Right lung (tissue), 10 donors: Measurements from ENCODE around the gene CA14. TPM values are rescaled to one million over a fixed set of nuclear protein-coding genes. Genes with fewer than 3 reads are reported as not detected.
A peak's percentile ranks its signal among the peaks of the same experiment; 100 is the strongest.
"Not testable (repeated sequence)": the region's sequence is repeated elsewhere in the genome, so short reads cannot be mapped to it uniquely, and the experiment has no call there.

Source experiments
- DNase-seq, 2 donors: peaks; one replicate each; pipeline ENCODE4 v3.0.0-alpha.2; 2013
- long read RNA-seq, 8 donors: transcript quantifications; one replicate each; lab custom pipeline, GENCODE V29; 2026
- polyA plus RNA-seq, 5 donors: library from polyadenylated mRNA; unstranded; fragments of 120-200 nt; gene quantifications; one replicate each; pipeline versions ENCODE4 v1.2.1 to v1.2.3, GENCODE V29; 2013; ENCODE audit warnings: inconsistent platforms in 1 of 5, low replicate concordance in 1 of 5; ENCODE audit not compliant: insufficient read length in 5 of 5, insufficient read depth in 1 of 5

CA14 gene
- polyA plus RNA-seq = 1 to 10 TPM; 4.0 to 5.6 (median 5.4) TPM
- long read RNA-seq, donor 1, partial matches to known transcripts = 142 of 147 reads
- long read RNA-seq, donor 1, other reads (novel, unspliced or antisense) = 5 of 147 reads
- long read RNA-seq, donor 2 = 0 reads
- long read RNA-seq, donor 3, partial matches to known transcripts = 69 of 116 reads
- long read RNA-seq, donor 3, other reads (novel, unspliced or antisense) = 47 of 116 reads
- long read RNA-seq, donor 4, partial matches to known transcripts = 47 of 77 reads
- long read RNA-seq, donor 4, other reads (novel, unspliced or antisense) = 30 of 77 reads
- long read RNA-seq, donor 5, partial matches to known transcripts = 108 of 108 reads
- long read RNA-seq, donor 5, other reads (novel, unspliced or antisense) = 0 of 108 reads
- long read RNA-seq, donor 6, partial matches to known transcripts = 72 of 134 reads
- long read RNA-seq, donor 6, other reads (novel, unspliced or antisense) = 62 of 134 reads
- long read RNA-seq, donor 7 = 0 reads
- long read RNA-seq, donor 8, partial matches to known transcripts = 53 of 53 reads
- long read RNA-seq, donor 8, other reads (novel, unspliced or antisense) = 0 of 53 reads

- DNase-seq = no peak
Observed at GRCh38 chr1:150257624-150258585, at the start of gene CA14. Gene CA14 (plus strand): TSS chr1:150257774. CDS start chr1:150258129, 355 bp downstream.

DNA sequence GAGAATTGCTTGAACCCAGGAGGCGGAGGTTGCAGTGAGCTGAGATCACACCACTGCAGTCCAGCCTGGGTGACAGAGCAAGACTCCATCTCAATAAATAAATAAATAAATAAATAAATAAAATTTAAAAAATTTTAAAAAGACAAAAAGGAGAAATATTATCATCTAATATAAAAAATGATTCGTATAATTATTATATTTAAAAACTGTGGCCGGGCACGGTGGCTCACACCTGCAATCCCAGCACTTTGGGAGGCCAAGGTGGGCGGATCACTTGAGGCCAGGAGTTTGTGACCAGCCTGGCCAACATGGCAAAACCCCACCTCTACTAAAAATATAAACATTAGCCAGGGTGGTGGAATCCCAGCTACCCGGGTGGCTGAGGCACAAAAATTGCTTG, 49.1 kb upstream of the CA14 start:
- DNase-seq = not testable (repeated sequence)

DNA sequence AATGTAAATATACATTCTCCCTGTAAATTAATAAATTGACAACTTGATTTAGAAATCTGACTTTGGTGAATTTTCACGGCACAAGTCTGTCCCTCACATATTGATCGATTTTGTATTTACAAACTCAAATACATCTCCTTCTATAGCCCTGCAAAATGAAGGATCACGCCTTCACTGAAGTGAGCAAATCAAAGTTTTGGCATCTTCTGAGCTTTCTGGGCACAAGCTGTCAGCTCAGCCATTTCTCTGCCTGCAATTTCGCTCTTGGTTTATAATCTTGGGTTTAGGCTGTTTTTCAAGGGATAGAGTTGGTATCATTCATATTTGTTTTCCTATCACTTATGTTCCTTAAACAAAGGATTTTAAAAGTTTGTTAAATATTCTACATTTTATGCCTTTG, 47.5 kb upstream of the CA14 start:
- DNase-seq = no peak

GRCh38 chr1:150210706-150211105, 46.9 kb upstream of the CA14 start:
- no peak for DNase-seq

GRCh38 chr1:150212070-150212469, 45.5 kb upstream of the CA14 start:
- DNase-seq = no peak

GRCh38 chr1:150213170-150214098, 44.1 kb upstream of the CA14 start:
- DNase-seq = peak; percentile 91 to 94

GRCh38 chr1:150214099-150214756, 43.3 kb upstream of the CA14 start:
- DNase-seq = not testable (repeated sequence)

DNA sequence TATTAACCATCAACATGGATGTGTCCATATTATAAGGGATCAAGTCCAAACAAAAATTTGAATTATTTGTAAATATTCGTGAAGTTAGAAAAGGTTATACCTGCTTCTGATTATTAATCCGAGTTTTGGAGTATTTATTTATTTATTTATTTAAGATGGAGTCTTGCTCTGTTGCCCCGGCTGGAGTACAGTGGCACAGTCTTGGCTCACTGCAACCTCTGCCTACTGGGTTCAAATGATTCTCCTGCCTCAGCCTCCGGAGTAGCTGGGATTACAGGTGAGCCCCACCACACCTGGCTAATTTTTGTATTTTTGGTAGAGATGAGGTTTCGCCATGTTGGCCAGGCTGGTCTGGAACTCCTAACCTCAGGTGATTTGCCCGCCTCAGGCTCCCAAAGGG, 41.7 kb upstream of the CA14 start:
- DNase-seq = not testable (repeated sequence)

DNA sequence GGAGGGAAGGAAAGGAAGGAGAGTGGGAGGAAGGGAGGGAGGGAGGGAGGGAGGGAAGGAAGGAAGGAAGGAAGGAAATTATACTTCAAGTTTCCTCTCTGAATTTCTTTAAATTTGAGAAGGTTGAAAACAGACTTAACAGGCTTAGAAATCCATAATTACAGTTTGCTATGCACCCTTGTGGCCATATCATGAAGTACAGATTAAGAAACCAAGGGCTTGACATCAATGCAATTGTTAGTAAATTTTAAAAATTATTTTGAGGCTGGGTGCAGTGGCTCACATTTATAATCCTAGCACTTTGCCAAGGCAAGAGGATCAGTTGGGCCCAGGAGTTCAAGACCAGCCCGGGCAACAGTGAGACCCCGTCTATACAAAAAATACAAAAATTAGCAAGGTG, 36.0 kb upstream of the CA14 start:
- no peak for DNase-seq

DNA sequence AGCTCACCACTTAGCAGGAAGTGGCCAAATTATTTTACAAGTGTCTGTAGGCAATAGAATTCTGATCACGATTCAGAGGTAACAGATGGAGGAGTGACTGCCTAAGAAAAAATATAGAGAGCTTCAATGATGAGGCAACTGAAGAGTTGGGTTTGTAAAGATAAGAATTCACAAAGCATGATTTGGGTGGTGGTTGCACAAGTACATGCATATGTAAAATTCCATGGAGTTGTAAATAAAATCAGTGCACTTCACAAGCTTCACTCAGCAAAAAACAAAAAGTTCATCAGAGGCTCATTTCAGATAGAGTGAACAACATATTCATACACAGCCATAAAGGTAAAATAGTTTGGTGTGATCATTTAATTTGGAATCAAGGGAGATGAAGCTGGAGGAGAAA, 32.6 kb upstream of the CA14 start:
- DNase-seq = no peak

- no peak for DNase-seq
Observed at GRCh38 chr1:150225546-150225945, 32.0 kb upstream of the CA14 start.

- no peak for DNase-seq
Observed at GRCh38 chr1:150226486-150226885, 31.1 kb upstream of the CA14 start.

DNA sequence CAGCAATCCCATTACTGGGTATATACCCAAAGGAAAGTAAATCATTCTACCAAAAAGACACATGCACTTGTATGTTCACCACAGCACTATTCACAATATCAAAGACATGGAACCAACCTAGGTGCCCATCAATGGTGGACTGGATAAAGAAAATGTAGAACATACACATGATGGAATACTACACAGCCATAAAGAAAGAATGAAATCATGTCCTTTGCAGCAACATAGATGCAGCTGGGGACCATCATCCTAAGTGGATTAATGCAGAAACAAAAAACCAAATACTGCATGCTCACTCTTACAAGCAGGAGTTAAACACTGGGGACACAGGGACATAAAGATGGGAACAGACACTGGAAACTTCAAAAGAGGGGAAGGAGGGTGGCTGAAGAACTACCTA, 30.3 kb upstream of the CA14 start:
- DNase-seq = no peak

DNA sequence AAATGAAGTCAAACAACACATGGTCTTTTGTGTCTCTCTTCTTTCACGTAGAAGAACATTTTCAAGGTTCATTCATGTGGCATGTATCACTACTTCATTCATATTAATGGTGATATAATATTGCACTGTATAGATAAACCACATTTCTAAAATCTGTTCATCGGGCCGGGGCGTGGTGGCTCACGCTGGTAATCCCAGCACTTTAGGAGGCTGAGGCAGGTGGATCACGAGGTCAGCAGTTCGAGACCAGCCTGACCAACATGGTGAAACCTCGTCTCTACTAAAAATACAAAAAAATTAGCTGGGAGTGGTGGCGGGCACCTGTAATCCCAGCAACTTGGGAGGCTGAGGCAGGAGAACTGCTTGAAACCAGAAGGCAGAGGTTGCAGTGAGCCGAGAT, 29.3 kb upstream of the CA14 start:
- not testable (repeated sequence) for DNase-seq

GRCh38 chr1:150232921-150233320, 24.7 kb upstream of the CA14 start:
- not testable (repeated sequence) for DNase-seq

GRCh38 chr1:150233359-150234308, 23.9 kb upstream of the CA14 start:
- peak; percentile 48 to 68 for DNase-seq

DNA sequence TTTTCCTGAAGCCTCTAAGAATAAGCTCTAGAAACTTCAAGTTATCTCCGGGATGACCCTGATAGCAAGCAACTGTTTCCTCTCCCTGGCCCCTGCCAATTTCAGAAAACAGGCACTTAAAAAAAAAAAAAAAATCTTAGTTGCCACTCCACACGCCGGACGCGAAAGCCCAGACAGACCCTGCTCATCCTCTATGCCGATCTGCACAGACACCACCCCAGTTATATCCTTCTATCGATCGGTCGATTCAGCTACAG, 23.3 kb upstream of the CA14 start:
- no peak for DNase-seq

DNA sequence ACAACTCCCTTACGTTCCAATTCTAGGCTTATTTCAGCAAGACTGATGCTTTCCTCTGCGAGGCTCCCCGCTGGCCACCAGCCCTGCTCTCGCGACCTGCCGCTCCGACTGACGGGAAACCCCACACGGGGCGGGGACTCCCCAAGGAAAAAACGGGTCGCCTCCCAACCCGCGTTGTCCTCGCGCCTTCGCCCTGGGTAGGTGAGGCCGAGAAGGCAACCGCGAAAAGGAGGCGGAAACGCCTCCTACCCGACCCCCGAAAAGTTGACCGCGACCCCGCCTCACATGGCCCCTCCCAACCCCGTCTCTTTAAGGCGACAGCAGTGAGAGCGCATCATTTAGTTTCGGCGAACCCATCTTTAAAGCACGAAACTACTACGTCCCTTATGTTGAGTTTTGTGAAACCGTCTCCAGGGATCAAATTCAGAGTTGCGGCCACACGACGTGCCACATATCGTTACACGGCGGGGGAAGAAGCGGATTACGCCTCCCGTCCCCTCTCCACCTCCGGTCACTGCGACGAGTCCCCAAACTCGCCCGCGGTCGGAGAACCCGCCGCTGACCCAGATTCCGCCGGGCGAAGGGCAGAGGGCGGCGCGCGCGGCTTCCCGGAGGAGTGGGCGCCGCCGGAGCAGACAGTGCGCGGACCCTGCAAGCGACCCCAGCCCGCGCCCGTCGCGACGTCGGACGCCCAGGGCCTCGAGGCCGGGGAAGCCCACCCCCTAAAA, 22.8 kb upstream of the CA14 start:
- peak; percentile 81 to 84 for DNase-seq
